Activated CD4-positive, alpha-beta T cell treated with anti-CD3 and anti-CD28 coated beads, Interleukin-2, Interleukin-4, amounts not matched to agents 100 ng/mL and 50 ng/mL, durations not matched to agents 16 hours and 8 hours (primary cell): Measurements from ENCODE around the gene MAD1L1.
"Not testable (repeated sequence)": the region's sequence is repeated elsewhere in the genome, so short reads cannot be mapped to it uniquely, and the experiment has no call there.

Experiments
- DNase-seq: peaks from one replicate; pipeline ENCODE4 v3.0.0-alpha.2; 2020; ENCODE audit warnings: low spot score

The MAD1L1 gene

DNA sequence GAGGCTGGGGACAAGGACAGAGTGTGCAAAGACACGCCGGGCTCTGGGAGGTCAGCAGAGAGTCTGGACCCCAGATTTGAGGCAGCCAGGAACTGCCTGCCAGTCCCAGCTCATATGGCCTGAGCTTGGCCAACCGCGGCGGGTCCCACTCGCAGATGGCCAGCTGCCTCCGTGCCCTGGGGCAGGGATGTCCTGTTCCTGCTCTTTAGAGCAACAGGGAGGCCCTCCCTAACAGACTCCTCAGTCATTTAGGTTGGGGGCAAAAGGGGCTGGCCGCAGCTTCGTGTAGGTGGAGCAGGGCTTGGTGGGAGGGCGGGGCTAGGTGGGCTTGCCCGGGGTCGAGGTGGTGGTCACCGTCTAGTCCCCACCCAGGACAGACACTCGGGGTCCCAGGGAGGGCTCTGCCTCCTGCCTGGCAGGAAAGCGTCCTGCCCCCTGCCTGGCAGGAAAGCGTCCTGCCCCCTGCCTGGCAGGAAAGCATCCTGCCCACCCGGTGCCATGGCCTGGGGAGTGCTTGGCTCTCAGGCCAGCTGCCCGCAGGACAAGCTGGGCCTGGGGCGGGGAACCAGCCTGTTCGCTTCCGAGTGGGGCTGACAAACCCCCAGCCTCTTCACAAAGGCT is 393.7 kb downstream of the MAD1L1 start:
- not testable (repeated sequence) for DNase-seq

DNA sequence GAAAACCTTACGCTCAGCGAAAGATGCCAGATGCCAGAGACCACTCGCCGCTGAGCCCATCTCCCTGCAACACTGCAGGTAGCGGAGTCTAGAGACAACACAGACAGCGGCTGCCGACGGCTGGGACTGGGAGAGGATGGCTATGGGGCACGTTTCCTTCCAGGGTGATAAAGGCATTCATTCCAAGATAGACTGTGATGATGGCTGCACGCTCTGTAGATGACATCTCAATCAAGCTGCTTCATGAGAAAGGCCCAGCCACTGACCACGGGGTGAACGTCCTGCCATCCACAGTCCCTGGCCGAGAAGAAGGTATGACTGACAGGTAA is 394.2 kb downstream of the MAD1L1 start:
- DNase-seq: not testable (repeated sequence)

DNA sequence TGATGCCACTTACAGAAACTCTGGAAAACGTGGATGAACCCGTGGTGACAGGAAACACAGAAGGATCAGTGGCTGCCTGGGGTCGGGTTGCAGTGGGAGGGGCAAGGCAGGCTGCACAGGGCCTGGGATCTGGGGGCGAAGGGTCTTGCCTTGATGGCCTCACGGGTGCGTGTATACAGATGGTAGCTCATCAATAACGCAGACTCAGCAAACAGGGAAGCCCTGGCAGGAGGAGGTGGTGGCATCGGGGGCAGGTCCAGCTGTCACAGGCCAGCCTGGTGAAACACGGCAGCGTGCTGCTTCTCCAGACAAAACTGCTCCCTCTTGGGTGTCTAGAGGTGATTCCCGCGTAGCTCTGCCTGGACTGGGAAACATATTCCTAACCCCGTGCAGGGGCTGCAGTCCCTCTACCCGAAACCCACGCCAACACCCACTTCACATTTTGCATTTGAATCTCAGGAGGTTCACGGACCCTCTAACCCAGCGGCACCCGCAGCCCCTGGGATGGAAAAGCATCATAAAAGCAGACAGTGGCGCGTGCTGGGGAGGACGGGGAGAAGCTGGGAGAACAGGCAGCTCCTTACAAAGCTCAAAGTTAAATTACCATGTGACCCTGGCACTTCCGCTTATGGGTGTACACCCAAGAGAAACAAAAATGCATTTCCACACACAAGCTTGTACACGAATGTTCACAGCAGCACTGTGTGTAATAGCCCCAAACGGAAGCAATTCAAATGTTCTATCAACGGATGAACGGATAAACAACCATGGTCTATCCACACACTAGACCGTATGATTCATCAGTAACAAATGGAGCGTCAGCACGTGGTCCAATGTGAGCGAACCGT is 394.8 kb downstream of the MAD1L1 start:
- DNase-seq: not testable (repeated sequence)

DNA sequence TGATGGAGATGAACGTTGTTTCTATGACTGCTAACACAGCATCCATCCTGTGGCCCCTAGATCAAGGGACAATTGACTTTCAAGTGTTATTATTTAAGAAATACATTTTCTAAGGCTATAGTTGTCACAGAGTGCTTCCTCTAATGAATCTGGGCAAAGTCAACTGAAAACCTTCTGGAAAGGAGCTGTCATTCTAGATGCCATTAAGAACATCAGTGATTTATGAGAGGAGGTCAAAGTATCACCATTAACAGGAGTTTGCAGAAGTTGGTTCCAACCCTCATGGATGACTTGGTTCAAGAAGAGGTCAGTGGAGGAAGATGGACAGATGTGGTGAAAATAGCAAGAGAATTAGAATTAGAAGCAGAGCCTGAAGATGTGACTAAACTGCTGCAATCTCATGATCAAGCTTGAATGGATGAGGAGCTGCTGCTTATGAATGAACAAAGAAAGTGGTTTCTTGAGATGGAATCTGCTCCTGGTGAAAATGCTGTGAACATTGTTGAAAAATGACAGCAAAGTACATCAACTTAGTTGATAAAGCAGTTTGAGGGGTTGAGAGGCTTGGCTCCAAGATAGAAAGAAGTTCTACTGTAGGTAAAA is 400.7 kb downstream of the MAD1L1 start:
- not testable (repeated sequence) for DNase-seq

DNA sequence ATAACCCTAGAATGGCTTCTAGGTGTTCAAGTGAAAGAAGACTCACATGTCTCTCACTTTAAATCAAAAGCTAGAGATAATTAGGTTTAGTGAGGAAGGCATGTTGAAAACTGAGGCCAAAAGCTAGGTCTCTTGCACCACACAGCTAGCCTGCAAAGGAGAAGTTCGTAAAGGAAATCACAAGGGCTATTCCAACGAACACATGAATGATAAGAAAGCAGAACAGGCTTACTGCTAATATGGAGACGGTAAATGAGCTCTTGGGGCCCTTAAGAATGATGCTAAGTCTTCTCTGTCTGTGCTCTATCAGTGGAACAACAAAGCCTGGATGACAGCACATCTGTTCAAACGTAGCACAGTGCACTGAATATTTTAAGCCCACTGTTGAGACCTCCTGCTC is 401.3 kb downstream of the MAD1L1 start:
- not testable (repeated sequence) for DNase-seq

DNA sequence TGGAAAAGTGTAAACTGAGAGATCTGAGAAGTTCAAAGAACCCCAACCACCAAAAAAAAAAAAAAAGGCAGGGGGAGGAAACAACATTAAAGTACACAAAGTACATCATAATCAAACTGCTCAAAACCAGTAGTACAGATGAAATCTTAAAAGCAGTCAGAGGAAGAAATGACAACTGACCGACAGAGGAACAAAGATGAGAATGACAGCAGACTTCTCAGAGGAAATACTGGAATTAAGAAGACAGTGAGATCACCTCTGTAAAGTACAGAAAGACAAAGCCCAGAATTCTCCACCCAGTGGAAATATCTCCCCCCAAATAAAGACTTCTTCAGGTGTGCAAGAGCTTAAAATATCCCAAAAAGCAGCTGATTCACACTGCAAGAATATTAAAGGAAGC is 403.1 kb downstream of the MAD1L1 start:
- DNase-seq: not testable (repeated sequence)

DNA sequence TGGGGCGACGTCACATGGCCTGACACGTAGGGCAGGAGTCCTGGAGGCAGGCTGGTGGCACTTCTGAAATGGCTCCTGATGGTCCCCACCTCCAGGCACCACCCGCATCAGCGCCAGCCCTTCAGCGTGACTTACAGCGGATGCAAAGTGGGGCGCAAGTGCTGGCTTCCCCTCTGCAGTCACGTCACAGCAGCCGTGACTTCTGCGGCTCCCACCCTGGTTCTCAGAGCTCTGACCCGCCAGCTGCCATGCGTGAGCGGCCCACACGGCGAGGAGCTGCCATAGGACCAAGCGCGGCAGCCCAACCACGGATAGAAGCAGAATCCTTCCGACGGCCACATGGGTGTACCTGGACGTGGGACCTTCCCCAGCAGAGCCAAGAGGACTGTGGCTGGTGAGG is 403.6 kb downstream of the MAD1L1 start:
- no peak for DNase-seq

DNA sequence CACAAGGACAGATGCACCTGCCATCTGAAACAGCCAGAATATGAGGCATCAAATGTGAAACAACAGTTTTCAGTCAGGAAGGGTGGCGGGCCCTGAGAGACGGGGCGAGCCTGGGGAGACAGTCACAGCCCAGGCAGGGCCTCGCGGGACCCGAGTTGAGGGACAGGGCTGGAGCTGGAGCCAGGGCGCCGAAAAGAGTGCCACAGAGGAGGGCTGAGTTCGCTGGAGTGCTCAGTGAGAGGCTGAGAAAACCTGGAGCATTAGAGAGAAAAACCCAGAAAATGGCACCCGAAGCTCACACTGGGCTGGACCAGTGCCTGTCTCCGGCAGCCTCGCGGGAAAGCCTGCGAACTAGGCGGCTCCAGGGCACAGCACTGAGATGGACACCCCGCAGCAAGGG is 404.6 kb downstream of the MAD1L1 start:
- DNase-seq: not testable (repeated sequence)

DNA sequence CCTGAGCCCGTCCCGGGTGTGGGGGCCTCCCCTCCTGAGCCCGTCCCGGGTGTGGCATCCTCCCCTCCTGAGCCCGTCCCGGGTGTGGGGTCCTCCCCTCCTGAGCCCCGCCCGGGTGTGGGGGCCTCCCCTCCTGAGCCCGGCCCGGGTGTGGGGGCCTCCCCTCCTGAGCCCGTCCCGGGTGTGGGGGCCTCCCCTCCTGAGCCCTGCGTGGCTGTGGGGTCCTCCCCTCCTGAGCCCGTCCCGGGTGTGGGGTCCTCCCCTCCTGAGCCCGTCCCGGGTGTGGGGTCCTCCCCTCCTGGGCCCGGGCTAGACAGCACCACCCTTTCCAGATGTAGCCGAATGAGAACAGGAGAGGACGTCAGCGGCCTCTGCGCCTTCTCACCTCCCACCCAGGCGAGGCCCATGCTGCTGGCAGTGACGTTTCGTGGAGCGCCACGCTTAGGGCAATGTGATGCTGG is 405.2 kb downstream of the MAD1L1 start:
- not testable (repeated sequence) for DNase-seq

DNA sequence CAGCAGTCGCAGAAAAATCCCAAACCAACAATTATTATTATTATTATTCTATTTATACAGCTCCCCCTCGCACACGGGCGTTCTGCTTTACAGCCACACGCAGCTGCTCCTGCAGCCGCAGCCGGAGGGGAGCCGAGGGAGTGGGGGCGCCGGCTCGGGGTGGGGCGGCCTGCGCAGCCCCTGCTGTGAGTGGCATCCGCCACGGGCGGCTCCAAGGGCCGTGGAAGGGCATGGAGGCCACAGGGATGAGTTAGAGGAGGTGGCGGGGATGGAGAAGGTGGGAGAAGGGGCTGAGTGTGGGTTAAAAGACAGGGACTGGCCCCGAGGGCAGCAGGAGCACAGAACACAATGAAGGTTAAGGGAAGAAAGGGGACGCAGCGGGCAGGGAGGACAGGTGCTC is 405.8 kb downstream of the MAD1L1 start:
- DNase-seq: not testable (repeated sequence)

DNA sequence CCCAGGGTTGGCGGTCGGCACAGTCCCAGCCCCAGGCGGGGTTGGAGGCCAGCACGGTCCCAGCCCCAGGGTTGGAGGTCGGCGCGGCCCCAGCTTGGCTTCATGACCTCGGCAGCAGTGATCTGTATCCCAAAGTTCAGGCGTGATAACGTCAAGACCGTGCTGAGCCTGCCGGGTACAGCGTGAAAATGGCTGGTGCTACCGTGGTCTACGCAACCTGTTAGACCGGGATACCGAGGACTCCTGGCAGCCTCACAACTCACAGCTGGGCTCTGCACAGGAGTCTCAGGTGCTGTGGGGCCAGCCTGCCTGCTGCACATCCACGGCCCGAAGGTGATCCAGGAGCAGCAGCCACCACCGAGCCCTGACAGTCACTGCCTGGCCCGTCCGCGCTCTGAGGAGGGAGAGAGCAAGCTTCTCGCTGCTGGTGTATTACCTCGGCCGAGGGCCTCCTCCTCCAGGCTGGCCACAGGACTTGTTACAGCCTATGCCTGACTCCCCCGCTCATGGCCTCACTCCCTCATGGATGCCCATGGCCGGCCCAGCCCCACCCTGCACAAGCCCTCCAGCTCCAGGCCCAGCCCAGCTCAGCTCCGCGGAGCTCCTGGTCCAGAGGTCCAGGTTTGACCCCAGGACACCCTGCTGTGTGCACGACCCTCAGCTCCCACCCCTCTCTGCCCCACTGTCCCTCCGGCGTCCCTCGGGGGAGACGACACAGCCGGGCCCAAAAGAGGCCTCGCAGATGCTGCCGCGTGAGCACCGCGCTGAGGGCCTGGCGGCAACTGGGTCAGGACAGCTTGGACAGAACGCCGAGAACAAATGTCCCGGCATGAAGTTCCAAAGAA is 406.6 kb downstream of the MAD1L1 start:
- no peak for DNase-seq

DNA sequence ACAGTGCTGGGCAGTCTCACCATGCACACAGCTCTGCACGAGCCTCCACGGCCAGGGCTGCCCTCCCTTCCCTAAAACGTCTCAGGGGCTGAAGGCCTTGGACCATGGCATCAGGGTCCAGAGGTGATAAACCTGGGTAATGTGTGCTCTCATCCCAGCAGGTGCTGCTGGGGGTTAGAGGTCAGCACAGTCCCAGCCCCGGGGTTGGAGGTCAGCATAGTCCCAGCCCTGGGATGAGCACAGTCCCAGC is 407.2 kb downstream of the MAD1L1 start:
- DNase-seq: not testable (repeated sequence)

DNA sequence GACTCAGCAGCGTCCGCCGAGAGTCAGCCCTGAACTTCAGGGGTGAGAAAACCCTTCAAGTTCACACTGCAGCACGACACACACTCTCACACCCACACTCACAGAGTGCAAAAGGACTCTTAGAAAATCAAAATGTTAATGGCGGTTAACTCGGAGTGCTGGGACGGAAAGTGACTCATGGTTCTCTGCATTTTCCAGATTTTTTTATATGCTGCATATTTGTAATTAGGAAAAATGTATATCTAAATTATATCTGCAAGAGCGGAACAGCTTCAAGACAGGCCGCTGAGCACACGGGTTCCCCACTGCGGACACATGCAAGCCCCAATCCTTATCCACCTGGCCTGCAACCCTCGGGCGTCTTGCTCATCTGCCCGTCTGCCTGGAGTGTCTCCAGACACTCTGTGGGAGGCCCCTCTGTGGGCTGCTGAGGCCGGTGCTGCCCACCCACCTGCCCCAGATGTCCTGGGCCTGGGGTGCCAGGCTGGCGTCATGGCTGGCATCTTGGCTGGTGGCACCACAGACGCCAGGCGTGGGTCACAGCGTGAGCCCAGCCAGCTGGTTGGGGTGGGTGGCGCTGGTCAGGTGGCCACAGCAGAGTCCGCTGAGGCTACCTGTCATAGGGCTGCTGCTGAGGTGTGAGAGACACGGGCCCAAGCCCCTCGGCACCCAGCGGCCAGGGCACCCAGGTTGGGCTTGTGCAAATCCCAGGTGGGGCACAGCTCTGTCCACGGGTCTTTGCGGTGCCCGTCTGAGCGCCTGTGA is 407.7 kb downstream of the MAD1L1 start:
- DNase-seq: not testable (repeated sequence)

DNA sequence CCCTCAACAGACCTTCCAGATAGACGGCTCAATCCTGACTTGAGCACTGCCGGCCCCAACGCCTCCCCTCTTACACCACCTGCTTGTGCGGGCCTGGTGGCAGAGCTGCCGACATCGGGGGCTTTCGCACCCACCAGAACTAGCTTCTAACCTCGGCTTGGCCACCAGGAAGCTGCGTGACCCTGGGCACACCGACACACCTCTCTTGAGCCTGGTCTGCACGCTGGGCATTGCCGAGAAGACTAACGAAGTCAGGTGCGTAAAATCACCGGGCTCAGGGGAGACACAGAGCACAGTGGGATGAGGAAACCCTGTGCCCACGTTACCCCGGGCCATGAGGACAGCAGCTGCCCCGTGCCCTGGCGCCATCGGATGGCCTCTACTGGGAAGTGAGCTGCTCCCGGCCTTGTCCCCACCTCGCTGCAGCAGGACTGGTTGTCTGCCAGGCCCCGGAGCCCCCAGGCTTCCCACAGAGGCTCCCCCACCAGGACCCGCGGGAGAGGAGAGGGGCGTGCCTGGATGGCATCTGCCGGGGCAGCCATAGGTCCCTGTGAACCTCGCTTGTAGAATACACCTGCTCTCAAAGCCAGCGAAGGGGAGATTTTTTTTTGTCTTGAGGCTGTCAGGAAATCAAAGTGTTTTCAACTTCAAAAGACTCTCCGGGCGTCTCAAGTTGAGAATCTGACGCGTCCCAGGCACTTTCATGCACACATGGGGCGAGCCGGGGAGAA is 408.4 kb downstream of the MAD1L1 start:
- not testable (repeated sequence) for DNase-seq

DNA sequence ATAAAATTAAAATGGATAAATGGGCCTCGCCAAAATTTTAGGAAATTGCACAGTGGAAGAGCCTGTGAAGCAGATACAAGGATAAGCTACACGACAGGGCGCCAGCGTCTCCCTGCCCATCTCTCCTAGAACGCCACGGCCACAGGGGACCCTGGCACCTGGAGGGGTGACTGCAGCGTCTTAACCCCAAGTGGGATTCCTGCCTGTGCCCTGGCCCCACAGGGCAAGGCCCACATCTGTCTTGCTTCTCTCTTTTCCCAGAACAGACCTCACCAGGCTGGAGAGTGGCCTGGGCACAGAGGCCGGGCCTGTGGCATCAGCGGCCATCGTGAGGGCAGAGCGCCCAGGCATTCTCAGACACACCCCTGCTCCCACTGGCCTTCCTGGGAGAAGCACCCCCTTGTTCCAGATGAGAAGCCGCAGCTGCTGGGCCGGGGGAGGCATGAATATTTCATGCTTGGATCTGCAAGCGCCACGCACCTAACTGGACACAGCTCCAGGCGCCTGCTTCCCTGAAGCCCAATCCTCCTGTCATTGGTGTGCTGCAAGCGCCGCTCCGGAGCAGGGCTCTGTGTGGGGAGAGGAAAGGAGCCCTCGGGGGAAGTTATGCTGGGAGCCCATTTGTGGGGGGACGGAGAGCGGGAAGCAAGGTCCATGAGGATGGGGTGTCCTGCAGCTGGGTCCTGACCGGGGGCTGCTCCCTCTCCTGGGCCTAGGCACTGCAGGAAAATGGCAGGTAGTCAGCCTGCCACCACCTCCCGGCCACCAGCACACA is 409.2 kb downstream of the MAD1L1 start:
- DNase-seq: no peak

DNA sequence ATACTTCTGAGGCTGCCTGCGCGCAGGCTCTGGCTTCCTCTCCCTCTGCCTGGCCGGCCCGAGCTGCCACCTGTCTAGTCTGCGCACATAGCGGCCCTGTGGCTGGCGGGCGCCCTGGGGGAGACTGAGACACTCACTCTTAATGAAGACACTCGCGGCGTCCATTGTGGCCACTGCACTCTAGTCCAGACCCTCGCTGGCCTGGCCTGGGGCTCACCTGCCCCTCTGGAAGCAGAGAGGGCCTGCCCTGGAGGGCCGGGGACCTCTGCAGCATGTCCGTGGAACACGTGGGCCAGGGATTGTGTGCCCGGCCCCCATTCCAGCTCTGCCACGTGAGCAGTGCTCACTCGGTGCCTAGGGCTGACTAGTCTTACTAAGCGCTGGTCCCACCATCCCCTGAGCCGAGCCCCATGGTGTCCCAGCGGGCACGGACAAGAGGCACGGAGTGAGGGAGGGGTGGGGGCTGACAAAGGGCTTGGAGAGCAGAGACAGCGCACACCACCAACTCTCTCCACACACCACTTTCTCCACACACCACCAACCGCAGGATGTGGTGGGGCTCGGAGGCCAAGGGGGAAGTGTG is 413.4 kb downstream of the MAD1L1 start:
- DNase-seq: peak; percentile 4

DNA sequence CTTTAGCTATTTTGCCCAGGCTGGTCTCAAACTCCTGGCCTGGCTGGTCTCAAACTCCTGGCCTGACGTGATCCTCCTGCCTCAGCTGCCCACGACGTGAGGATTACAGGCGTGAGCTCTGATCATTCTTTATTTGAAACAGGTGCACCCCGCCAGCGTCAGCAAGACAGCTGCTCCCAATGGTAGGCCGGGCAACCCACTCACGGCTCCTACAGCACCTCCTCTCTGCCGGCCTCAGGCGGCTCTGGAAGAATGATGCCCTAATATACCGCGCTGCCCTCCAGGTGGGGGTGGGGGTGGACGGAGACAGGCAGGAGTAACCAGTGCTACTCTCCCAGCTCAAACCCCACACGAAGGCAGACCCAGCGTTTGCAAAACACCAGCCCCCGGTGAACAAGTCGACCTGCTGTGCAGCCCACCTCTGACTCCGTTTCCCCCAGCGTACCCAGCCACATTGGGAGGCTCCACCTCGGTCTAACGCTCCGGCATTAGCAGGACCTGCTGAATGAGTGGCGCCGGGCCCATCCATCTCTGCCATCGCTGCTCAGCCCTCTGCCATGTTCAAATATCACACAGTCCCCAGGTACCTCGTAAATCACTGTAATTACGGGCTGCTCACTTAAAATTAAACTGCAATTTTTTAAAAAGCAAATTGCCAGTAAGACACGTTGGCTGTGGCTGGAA is 414.0 kb downstream of the MAD1L1 start:
- DNase-seq: no peak

DNA sequence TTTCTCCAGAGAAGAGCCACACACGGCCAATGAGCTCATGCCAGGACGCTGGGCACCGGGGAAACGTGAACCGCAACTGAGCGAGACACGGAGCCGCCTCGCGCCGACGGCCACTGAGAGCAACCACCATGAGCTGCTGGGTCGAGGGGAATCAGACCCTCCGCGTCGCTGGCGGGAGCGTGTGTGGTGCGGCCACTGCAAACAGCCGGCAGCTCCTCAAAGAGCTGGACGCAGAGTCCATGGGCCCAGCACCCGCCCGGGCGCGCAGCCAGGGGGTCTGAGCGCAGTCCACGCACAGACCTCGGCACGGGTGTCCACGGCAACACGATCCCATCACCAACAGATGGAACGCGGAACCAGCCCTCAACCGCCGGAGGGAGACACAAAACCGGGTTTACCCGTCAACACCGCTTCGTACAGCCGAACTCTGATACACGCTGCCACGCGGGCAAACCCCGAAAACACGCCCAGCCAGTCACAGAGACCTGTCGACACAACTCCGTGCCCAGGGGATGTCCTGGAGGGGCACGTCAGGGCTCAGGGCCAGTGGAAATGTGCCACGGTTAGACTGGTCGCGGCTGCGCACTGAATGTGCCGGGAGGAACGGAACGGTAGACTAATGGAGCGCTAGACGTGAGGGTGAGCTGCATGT is 415.6 kb downstream of the MAD1L1 start:
- no peak for DNase-seq

DNA sequence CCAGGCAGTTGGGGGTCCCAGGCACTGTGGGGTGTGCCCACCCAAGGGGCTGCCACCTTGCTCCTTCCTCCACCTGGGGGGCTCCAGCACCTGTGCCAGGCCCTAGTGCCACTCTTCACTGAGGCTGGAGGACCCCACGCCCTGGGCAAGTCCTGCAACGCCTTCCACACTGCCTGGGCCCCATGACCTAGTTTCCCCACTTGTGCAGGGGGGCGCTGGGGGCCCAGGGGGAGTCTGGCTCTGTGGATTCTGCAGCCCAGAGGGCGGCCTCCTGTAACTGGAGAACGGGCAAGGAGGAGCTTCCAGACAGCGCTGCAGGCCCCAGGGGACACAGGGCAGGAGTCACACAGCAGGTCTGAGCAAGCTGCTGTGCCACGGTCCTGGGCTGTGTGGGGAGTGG is 416.3 kb downstream of the MAD1L1 start:
- not testable (repeated sequence) for DNase-seq
